Measurements from ENCODE around the gene NECAB3. TPM values are rescaled to one million over a fixed set of nuclear protein-coding genes. Genes with fewer than 3 reads are reported as not detected.
A peak's percentile ranks its signal among the peaks of the same experiment; 100 is the strongest.

The NECAB3 gene
- total and polyA plus RNA-seq, 2 of the 13 experiments (the other 11 are each of a cell fraction or from before 2014, with no cell fraction given): 61.5 to 65.5 TPM

GRCh38 chr20:33653218-33653899 lies 20.9 kb downstream of the NECAB3 start (continued):
- TF ChIP-seq HNF4A (CRISPR knock-in tag; IDR thresholded peaks at IDR 0.05) (no peak), SMARCC2 (IDR thresholded peaks at IDR 0.05) (no peak), MIXL1 (CRISPR knock-in tag; IDR thresholded peaks at IDR 0.05) (peak; percentile 56; the same call in 1 of the 2 replicates), RFX3 (CRISPR knock-in tag; IDR thresholded peaks at IDR 0.05) (no peak; the same call in 1 of the 2 replicates), ZNF782 (CRISPR knock-in tag; IDR thresholded peaks at IDR 0.05; ENCODE audit: borderline replicate concordance) (0 out of 2 replicates have a peak, but pooled peaks have one; percentile 54), ATF2 (CRISPR knock-in tag; IDR thresholded peaks at IDR 0.05) (peak; percentile 41; the same call in 1 of the 2 replicates), NKX3-1 (CRISPR knock-in tag; IDR thresholded peaks at IDR 0.05) (no peak), KIAA2018 (CRISPR knock-in tag; IDR thresholded peaks at IDR 0.05; ENCODE audit: borderline replicate concordance) (no peak), ZBTB1 (CRISPR knock-in tag; IDR thresholded peaks at IDR 0.05; ENCODE audit: borderline replicate concordance) (no peak), ZNF264 (CRISPR knock-in tag; IDR thresholded peaks at IDR 0.05) (peak; percentile 16; the same call in 1 of the 2 replicates)
- TF ChIP-seq, protein P1, sequence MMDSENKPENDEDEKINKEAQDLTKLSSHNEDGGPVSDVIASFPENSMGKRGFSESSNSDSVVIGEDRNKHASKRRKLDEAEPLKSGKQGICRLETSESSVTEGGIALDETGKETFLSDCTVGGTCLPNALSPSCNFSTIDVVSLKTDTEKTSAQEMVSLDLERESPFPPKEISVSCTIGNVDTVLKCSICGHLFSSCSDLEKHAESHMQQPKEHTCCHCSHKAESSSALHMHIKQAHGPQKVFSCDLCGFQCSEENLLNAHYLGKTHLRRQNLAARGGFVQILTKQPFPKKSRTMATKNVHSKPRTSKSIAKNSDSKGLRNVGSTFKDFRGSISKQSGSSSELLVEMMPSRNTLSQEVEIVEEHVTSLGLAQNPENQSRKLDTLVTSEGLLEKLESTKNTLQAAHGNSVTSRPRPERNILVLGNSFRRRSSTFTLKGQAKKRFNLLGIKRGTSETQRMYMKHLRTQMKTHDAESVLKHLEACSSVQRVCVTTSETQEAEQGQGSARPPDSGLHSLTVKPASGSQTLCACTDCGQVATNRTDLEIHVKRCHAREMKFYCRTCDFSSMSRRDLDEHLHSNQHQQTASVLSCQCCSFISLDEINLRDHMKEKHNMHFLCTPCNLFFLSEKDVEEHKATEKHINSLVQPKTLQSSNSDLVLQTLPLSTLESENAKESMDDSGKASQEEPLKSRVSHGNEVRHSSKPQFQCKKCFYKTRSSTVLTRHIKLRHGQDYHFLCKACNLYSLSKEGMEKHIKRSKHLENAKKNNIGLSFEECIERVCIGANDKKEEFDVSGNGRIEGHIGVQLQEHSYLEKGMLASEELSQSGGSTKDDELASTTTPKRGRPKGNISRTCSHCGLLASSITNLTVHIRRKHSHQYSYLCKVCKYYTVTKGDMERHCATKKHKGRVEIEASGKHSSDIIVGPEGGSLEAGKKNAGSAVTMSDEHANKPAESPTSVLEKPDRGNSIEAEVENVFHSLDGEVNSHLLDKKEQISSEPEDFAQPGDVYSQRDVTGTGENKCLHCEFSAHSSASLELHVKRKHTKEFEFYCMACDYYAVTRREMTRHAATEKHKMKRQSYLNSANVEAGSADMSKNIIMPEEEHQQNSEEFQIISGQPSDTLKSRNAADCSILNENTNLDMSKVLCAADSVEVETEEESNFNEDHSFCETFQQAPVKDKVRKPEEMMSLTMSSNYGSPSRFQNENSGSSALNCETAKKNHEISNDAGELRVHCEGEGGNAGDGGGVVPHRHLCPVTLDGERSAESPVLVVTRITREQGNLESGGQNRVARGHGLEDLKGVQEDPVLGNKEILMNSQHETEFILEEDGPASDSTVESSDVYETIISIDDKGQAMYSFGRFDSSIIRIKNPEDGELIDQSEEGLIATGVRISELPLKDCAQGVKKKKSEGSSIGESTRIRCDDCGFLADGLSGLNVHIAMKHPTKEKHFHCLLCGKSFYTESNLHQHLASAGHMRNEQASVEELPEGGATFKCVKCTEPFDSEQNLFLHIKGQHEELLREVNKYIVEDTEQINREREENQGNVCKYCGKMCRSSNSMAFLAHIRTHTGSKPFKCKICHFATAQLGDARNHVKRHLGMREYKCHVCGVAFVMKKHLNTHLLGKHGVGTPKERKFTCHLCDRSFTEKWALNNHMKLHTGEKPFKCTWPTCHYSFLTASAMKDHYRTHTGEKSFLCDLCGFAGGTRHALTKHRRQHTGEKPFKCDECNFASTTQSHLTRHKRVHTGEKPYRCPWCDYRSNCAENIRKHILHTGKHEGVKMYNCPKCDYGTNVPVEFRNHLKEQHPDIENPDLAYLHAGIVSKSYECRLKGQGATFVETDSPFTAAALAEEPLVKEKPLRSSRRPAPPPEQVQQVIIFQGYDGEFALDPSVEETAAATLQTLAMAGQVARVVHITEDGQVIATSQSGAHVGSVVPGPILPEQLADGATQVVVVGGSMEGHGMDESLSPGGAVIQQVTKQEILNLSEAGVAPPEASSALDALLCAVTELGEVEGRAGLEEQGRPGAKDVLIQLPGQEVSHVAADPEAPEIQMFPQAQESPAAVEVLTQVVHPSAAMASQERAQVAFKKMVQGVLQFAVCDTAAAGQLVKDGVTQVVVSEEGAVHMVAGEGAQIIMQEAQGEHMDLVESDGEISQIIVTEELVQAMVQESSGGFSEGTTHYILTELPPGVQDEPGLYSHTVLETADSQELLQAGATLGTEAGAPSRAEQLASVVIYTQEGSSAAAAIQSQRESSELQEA (CRISPR knock-in tag; IDR thresholded peaks at IDR 0.05; ENCODE audit: not compliant biosample characterization): peak; percentile 36
